Effector CD8-positive, alpha-beta T cell (primary cell): ENCODE results near the gene OR2C3.
"Not testable (repeated sequence)": the region's sequence is repeated elsewhere in the genome, so short reads cannot be mapped to it uniquely, and the experiment has no call there.

Experiments used
- DNase-seq: peaks from one replicate; lab custom pipeline; 2025; lab: John Stamatoyannopoulos, UW

The OR2C3 gene

GRCh38 chr1:247517795-247518612 is 18.2 kb downstream of the OR2C3 start:
- DNase-seq = no peak

GRCh38 chr1:247506831-247507230 is 29.4 kb downstream of the OR2C3 start:
- no peak for DNase-seq

GRCh38 chr1:247500865-247501264 is 35.4 kb downstream of the OR2C3 start:
- no peak for DNase-seq

GRCh38 chr1:247496581-247497285 is 39.5 kb downstream of the OR2C3 start:
- DNase-seq = no peak

- DNase-seq = no peak
These were observed 41.5 kb downstream of the OR2C3 start for GRCh38 chr1:247494767-247495166.

- DNase-seq = no peak
These were observed 43.1 kb downstream of the OR2C3 start for GRCh38 chr1:247493106-247493505.

- DNase-seq = no peak
These were observed 44.9 kb downstream of the OR2C3 start for GRCh38 chr1:247491328-247491727.

- DNase-seq = peak; percentile 6
These were observed 49.2 kb downstream of the OR2C3 start for GRCh38 chr1:247487057-247487456.

GRCh38 chr1:247482747-247483146 is 53.5 kb downstream of the OR2C3 start:
- no peak for DNase-seq

- DNase-seq = not testable (repeated sequence)
These were observed 59.7 kb downstream of the OR2C3 start for GRCh38 chr1:247476328-247477058.

- DNase-seq = no peak
These were observed 60.4 kb downstream of the OR2C3 start for GRCh38 chr1:247475793-247476192.
